Effector memory CD4-positive, alpha-beta T cell (primary cell): ENCODE measurements around the gene GPRC5C.

Experiments
- DNase-seq, 3 donors: peaks; one replicate each; pipeline ENCODE4 v3.0.0-alpha.2; 2020
- H3K27ac ChIP-seq: 2 replicates; pipeline ENCODE4 v1.7.0; 2013; ENCODE audit warnings: mild to moderate bottlenecking, low read length, moderate library complexity; ENCODE audit not compliant: insufficient read depth, poor library complexity, severe bottlenecking
- H3K27me3 ChIP-seq: replicated peaks from 2 replicates; pipeline ENCODE4 v1.7.0; 2013; ENCODE audit warnings: mild to moderate bottlenecking, low read length; ENCODE audit not compliant: insufficient read depth, control insufficient read depth, poor library complexity, severe bottlenecking
- H3K36me3 ChIP-seq: 2 replicates; pipeline ENCODE4 v1.7.0; 2013; ENCODE audit warnings: mild to moderate bottlenecking, low read length, moderate library complexity; ENCODE audit not compliant: control insufficient read depth, insufficient read depth
- H3K4me1 ChIP-seq: 2 replicates; pipeline ENCODE4 v1.7.0; 2013; ENCODE audit warnings: low read length, mild to moderate bottlenecking; ENCODE audit not compliant: control insufficient read depth, insufficient read depth, poor library complexity, severe bottlenecking
- H3K4me3 ChIP-seq: 2 replicates; pipeline ENCODE4 v1.7.0; 2013; ENCODE audit warnings: low read length, low read depth, mild to moderate bottlenecking; ENCODE audit not compliant: insufficient read depth, poor library complexity, severe bottlenecking
- H3K9me3 ChIP-seq: 2 replicates; pipeline ENCODE4 v1.7.0; 2013; ENCODE audit warnings: mild to moderate bottlenecking, low read length, moderate library complexity; ENCODE audit not compliant: control insufficient read depth

Gene GPRC5C

GRCh38 chr17:74444406-74444805, 12.5 kb downstream of the GPRC5C start:
- no peak overlapping the region for H3K4me3 ChIP-seq

GRCh38 chr17:74445158-74445557, 13.3 kb downstream of the GPRC5C start:
- H3K36me3 ChIP-seq, result no peaks in the 10 kb centered on the region
- no peaks in the 10 kb centered on the region for H3K9me3 ChIP-seq
- no peak for DNase-seq
- H3K27me3 ChIP-seq, result no peaks in the 10 kb centered on the region
- H3K27ac ChIP-seq, result no peak overlapping the region
- no peaks in the 10 kb centered on the region for H3K4me1 ChIP-seq
- no peak overlapping the region for H3K4me3 ChIP-seq

More at GRCh38 chr17:74444406-74444805, 12.5 kb downstream of the GPRC5C start:
- Histone ChIP-seq H3K27me3 (no peaks in the 10 kb centered on the region), H3K4me1 (no peaks in the 10 kb centered on the region), H3K9me3 (no peaks in the 10 kb centered on the region), H3K36me3 (no peaks in the 10 kb centered on the region), H3K27ac (no peak overlapping the region)
- no peak for DNase-seq

- Histone ChIP-seq H3K27me3 (no peaks in the 10 kb centered on the region), H3K9me3 (no peaks in the 10 kb centered on the region), H3K27ac (no peak overlapping the region), H3K4me1 (no peaks in the 10 kb centered on the region), H3K36me3 (no peaks in the 10 kb centered on the region), H3K4me3 (no peak overlapping the region)
- DNase-seq, result no peak
Measured at GRCh38 chr17:74446551-74447500, 14.9 kb downstream of the GPRC5C start.

- Histone ChIP-seq H3K4me3 (no peak overlapping the region), H3K27me3 (no peaks in the 10 kb centered on the region), H3K36me3 (no peaks in the 10 kb centered on the region), H3K9me3 (no peaks in the 10 kb centered on the region), H3K27ac (no peak overlapping the region), H3K4me1 (peaks cover 6% of the 10 kb centered on the region)
- no peak for DNase-seq
Measured at GRCh38 chr17:74447628-74448159, 15.8 kb downstream of the GPRC5C start.

- Histone ChIP-seq H3K27me3 (peaks cover 3% of the 10 kb centered on the region), H3K27ac (no peak overlapping the region), H3K4me1 (peaks cover 16% of the 10 kb centered on the region), H3K4me3 (no peak overlapping the region), H3K9me3 (no peaks in the 10 kb centered on the region), H3K36me3 (no peaks in the 10 kb centered on the region)
- DNase-seq, result no peak
Measured at GRCh38 chr17:74448756-74449155, 16.9 kb downstream of the GPRC5C start.

- Histone ChIP-seq H3K27me3 (peaks cover 3% of the 10 kb centered on the region), H3K4me3 (no peak overlapping the region), H3K4me1 (peaks cover 19% of the 10 kb centered on the region), H3K27ac (no peak overlapping the region), H3K36me3 (no peaks in the 10 kb centered on the region), H3K9me3 (no peaks in the 10 kb centered on the region)
- DNase-seq, result no peak
Measured at GRCh38 chr17:74449306-74449705, 17.4 kb downstream of the GPRC5C start.

GRCh38 chr17:74449773-74450172, 17.9 kb downstream of the GPRC5C start:
- DNase-seq, result no peak
- Histone ChIP-seq H3K4me1 (peaks cover 24% of the 10 kb centered on the region), H3K4me3 (no peak overlapping the region), H3K27me3 (peaks cover 3% of the 10 kb centered on the region), H3K9me3 (no peaks in the 10 kb centered on the region), H3K36me3 (no peaks in the 10 kb centered on the region), H3K27ac (no peak overlapping the region)

- no peak overlapping the region for H3K4me3 ChIP-seq
- no peak overlapping the region for H3K27ac ChIP-seq
- H3K9me3 ChIP-seq, result no peaks in the 10 kb centered on the region
- peaks cover 26% of the 10 kb centered on the region for H3K4me1 ChIP-seq
- peaks cover 3% of the 10 kb centered on the region for H3K27me3 ChIP-seq
- no peak for DNase-seq
- no peaks in the 10 kb centered on the region for H3K36me3 ChIP-seq
Measured at GRCh38 chr17:74450231-74450630, 18.3 kb downstream of the GPRC5C start.

GRCh38 chr17:74450925-74451403, 19.1 kb downstream of the GPRC5C start:
- H3K4me3 ChIP-seq, result no peak overlapping the region
- H3K27me3 ChIP-seq, result peaks cover 3% of the 10 kb centered on the region
- DNase-seq, result no peak
- H3K36me3 ChIP-seq, result no peaks in the 10 kb centered on the region
- peaks cover 26% of the 10 kb centered on the region for H3K4me1 ChIP-seq
- H3K9me3 ChIP-seq, result no peaks in the 10 kb centered on the region
- no peak overlapping the region for H3K27ac ChIP-seq

GRCh38 chr17:74451557-74451956, 19.7 kb downstream of the GPRC5C start:
- no peak for DNase-seq
- Histone ChIP-seq H3K4me3 (no peak overlapping the region), H3K4me1 (peaks cover 26% of the 10 kb centered on the region), H3K36me3 (no peaks in the 10 kb centered on the region), H3K27me3 (peaks cover 3% of the 10 kb centered on the region), H3K27ac (no peak overlapping the region), H3K9me3 (no peaks in the 10 kb centered on the region)
